ENCODE measurements around the gene EIF2S3. TPM values are rescaled to one million over a fixed set of nuclear protein-coding genes. Genes with fewer than 3 reads are reported as not detected.
A peak's percentile ranks its signal among the peaks of the same experiment; 100 is the strongest.

Gene EIF2S3
- total and polyA plus RNA-seq, 2 of the 13 experiments (the other 11 are each of a cell fraction or from before 2014, with no cell fraction given): 61.0 to 183 TPM

GRCh38 chrX:24014388-24015018, 40.3 kb upstream of the EIF2S3 start:
- ATAC-seq: peak; percentile 61
- ChIA-PET CTCF (ENCODE audit: low intra/inter-chr PET ratio, low total read pairs) (no interaction called here), POLR2A (interaction anchor here (1.2 kb wide), 1 partner anchor 11 kb away, joined by 3 read pairs; no protein-coding TSS in a partner anchor)
- Histone ChIP-seq H3K79me2 (ENCODE audit: insufficient read depth, low read length) (peaks cover 25% of the 10 kb centered on the region), H3K36me3 (replicated peaks in 1 of 2; ENCODE audit: control insufficient read depth in 1 of 2, insufficient read depth in 2 of 2, low read length in 2 of 2) (0 out of 5 replicates have a peak, but pooled peaks cover 0 to 3% of the 10 kb centered on the region in 2 experiments), H4K20me1 (ENCODE audit: insufficient read depth, low read length) (no peaks in the 10 kb centered on the region), H3K9ac (ENCODE audit: insufficient read depth, low read depth, low read length) (no peak overlapping the region), H3K4me1 (ENCODE audit: insufficient read depth, low read length) (peaks cover 16% of the 10 kb centered on the region), H2AFZ (ENCODE audit: low read length) (no peak overlapping the region), H3K4me2 (ENCODE audit: low read depth, low read length) (peak overlapping the region; percentile 12; the same call in 1 of the 2 replicates), H3K4me3 (replicated peaks in 1 of 3; ENCODE audit: insufficient read depth in 1 of 3, low read depth in 2 of 3, low read length in 3 of 3) (no peak overlapping the region), H3K27me3 (ENCODE audit: control insufficient read depth in 1 of 2, insufficient read depth in 2 of 2, low read length in 2 of 2) (no peaks in the 10 kb centered on the region), H3K9me3 (ENCODE audit: low read length) (no peaks in the 10 kb centered on the region), H3K27ac (ENCODE audit: extremely low read length, insufficient read depth, low read length) (peak overlapping the region; percentile 33)
- no peak for FAIRE-seq
- 52% methylated on average over 5 of the region's 5 CpGs for WGBS (ENCODE audit: low lambda C conversion rate)
- BruUV-seq (replicated peaks): no TSS peak
- intact Hi-C loops (cut with micrococcal nuclease; ENCODE audit: unreplicated experiment) (no loop called here), in situ Hi-C loops (cut with HindIII; ENCODE audit: extremely low pct_ligation_motif_present, low pct_unique_long_range_greater_than_20kb) (no loop called here)
- no peak for DNase-seq (ENCODE audit: low spot score)
- TF ChIP-seq IKZF4 (CRISPR knock-in tag; IDR thresholded peaks at IDR 0.05; ENCODE audit: borderline replicate concordance, low read depth, not compliant biosample characterization) (no peak), REST (IDR thresholded peaks at IDR 0.05; ENCODE audit: borderline replicate concordance in 1 of 2, low read depth in 1 of 2, low read length in 2 of 2) (no peak), TBL1XR1 (IDR thresholded peaks at IDR 0.05; ENCODE audit: borderline replicate concordance, low read length, partially characterized antibody) (no peak), IRF1 (CRISPR knock-in tag; IDR thresholded peaks at IDR 0.05; ENCODE audit: low read depth) (no peak), ZNF512 (CRISPR knock-in tag; IDR thresholded peaks at IDR 0.05) (no peak), GABPB1 (CRISPR knock-in tag; IDR thresholded peaks at IDR 0.05) (no peak), DNMT3B (CRISPR knock-in tag; conservative IDR thresholded peaks at IDR 0.05) (no peak), GATAD2A (CRISPR knock-in tag; IDR thresholded peaks at IDR 0.05) (no peak), POGK (CRISPR knock-in tag; conservative IDR thresholded peaks at IDR 0.05) (no peak), ZNF557 (CRISPR knock-in tag; IDR thresholded peaks at IDR 0.05) (no peak), SIN3B (IDR thresholded peaks at IDR 0.05; ENCODE audit: low read length) (no peak), FOXM1 (CRISPR knock-in tag; IDR thresholded peaks at IDR 0.05) (no peak), ZNF446 (CRISPR knock-in tag; IDR thresholded peaks at IDR 0.05) (no peak), TAF15 (IDR thresholded peaks at IDR 0.05; ENCODE audit: low read depth, low read length, poor library complexity, severe bottlenecking) (no peak), ZBTB26 (CRISPR knock-in tag; IDR thresholded peaks at IDR 0.05; ENCODE audit: borderline replicate concordance) (no peak)
